Measurements from ENCODE around the gene FBLN1.
"Not testable (repeated sequence)": the region's sequence is repeated elsewhere in the genome, so short reads cannot be mapped to it uniquely, and the experiment has no call there.

FBLN1 gene

GRCh38 chr22:45502215-45503049 is at the start of gene FBLN1:
TSS of gene FBLN1 (plus strand) at chr22:45502883. CDS start at chr22:45502986, 103 bp downstream.
- Mint-ChIP-seq H3K27ac (no peak within 1 kb of the TSS), H3K9me3 (no peaks in the 10 kb centered on the region), H3K4me1 (ENCODE audit: low read depth) (peaks cover 3% of the 10 kb centered on the region), H3K4me3 (no peak within 1 kb of the TSS), H3K36me3 (ENCODE audit: low read depth) (no peaks in the 10 kb centered on the region), H3K27me3 (ENCODE audit: low read depth) (peaks cover 41% of the 10 kb centered on the region)

- Mint-ChIP-seq H3K27ac (no peak overlapping the region), H3K27me3 (ENCODE audit: low read depth) (no peaks in the 10 kb centered on the region), H3K4me3 (no peak overlapping the region), H3K36me3 (ENCODE audit: low read depth) (no peaks in the 10 kb centered on the region), H3K4me1 (ENCODE audit: low read depth) (no peaks in the 10 kb centered on the region), H3K9me3 (no peaks in the 10 kb centered on the region)
These were observed 48.9 kb upstream of the FBLN1 start for GRCh38 chr22:45453764-45454163.

- Mint-ChIP-seq H3K27ac (no peak overlapping the region), H3K9me3 (no peaks in the 10 kb centered on the region), H3K4me1 (ENCODE audit: low read depth) (no peaks in the 10 kb centered on the region), H3K36me3 (ENCODE audit: low read depth) (no peaks in the 10 kb centered on the region), H3K27me3 (ENCODE audit: low read depth) (no peaks in the 10 kb centered on the region), H3K4me3 (no peak overlapping the region)
These were observed 48.4 kb upstream of the FBLN1 start for GRCh38 chr22:45454275-45454674.

GRCh38 chr22:45455212-45455611 is 47.5 kb upstream of the FBLN1 start:
- Mint-ChIP-seq H3K4me3 (no peak overlapping the region), H3K27me3 (ENCODE audit: low read depth) (no peaks in the 10 kb centered on the region), H3K36me3 (ENCODE audit: low read depth) (no peaks in the 10 kb centered on the region), H3K27ac (no peak overlapping the region), H3K4me1 (ENCODE audit: low read depth) (no peaks in the 10 kb centered on the region), H3K9me3 (no peaks in the 10 kb centered on the region)

GRCh38 chr22:45455621-45456020 is 47.1 kb upstream of the FBLN1 start:
- no peak overlapping the region for H3K4me3 Mint-ChIP-seq
- no peaks in the 10 kb centered on the region for H3K4me1 Mint-ChIP-seq (ENCODE audit: low read depth)
- no peaks in the 10 kb centered on the region for H3K36me3 Mint-ChIP-seq (ENCODE audit: low read depth)
- no peaks in the 10 kb centered on the region for H3K27me3 Mint-ChIP-seq (ENCODE audit: low read depth)
- H3K27ac Mint-ChIP-seq = no peak overlapping the region
- H3K9me3 Mint-ChIP-seq = no peaks in the 10 kb centered on the region

GRCh38 chr22:45456811-45457210 is 45.9 kb upstream of the FBLN1 start:
- no peaks in the 10 kb centered on the region for H3K4me1 Mint-ChIP-seq (ENCODE audit: low read depth)
- no peak overlapping the region for H3K27ac Mint-ChIP-seq
- no peaks in the 10 kb centered on the region for H3K27me3 Mint-ChIP-seq (ENCODE audit: low read depth)
- no peak overlapping the region for H3K4me3 Mint-ChIP-seq
- H3K9me3 Mint-ChIP-seq = no peaks in the 10 kb centered on the region
- no peaks in the 10 kb centered on the region for H3K36me3 Mint-ChIP-seq (ENCODE audit: low read depth)

- Mint-ChIP-seq H3K27me3 (ENCODE audit: low read depth) (no peaks in the 10 kb centered on the region), H3K9me3 (no peaks in the 10 kb centered on the region), H3K36me3 (ENCODE audit: low read depth) (no peaks in the 10 kb centered on the region), H3K27ac (no peak overlapping the region), H3K4me3 (no peak overlapping the region), H3K4me1 (ENCODE audit: low read depth) (no peaks in the 10 kb centered on the region)
These were observed 44.2 kb upstream of the FBLN1 start for GRCh38 chr22:45458532-45458931.

- H3K4me3 Mint-ChIP-seq = no peak overlapping the region
- H3K27me3 Mint-ChIP-seq (ENCODE audit: low read depth) = no peaks in the 10 kb centered on the region
- no peaks in the 10 kb centered on the region for H3K4me1 Mint-ChIP-seq (ENCODE audit: low read depth)
- H3K27ac Mint-ChIP-seq = no peak overlapping the region
- no peaks in the 10 kb centered on the region for H3K9me3 Mint-ChIP-seq
- no peaks in the 10 kb centered on the region for H3K36me3 Mint-ChIP-seq (ENCODE audit: low read depth)
These were observed 43.4 kb upstream of the FBLN1 start for GRCh38 chr22:45459235-45459634.

- Mint-ChIP-seq H3K4me3 (no peak overlapping the region), H3K27me3 (ENCODE audit: low read depth) (peaks cover 4% of the 10 kb centered on the region), H3K36me3 (ENCODE audit: low read depth) (no peaks in the 10 kb centered on the region), H3K27ac (no peak overlapping the region), H3K4me1 (ENCODE audit: low read depth) (no peaks in the 10 kb centered on the region), H3K9me3 (no peaks in the 10 kb centered on the region)
These were observed 42.2 kb upstream of the FBLN1 start for GRCh38 chr22:45460288-45461109.

GRCh38 chr22:45462034-45462655 is 40.5 kb upstream of the FBLN1 start:
- Mint-ChIP-seq H3K4me1 (ENCODE audit: low read depth) (no peaks in the 10 kb centered on the region), H3K4me3 (no peak overlapping the region), H3K9me3 (no peaks in the 10 kb centered on the region), H3K27ac (no peak overlapping the region), H3K36me3 (ENCODE audit: low read depth) (no peaks in the 10 kb centered on the region), H3K27me3 (ENCODE audit: low read depth) (peaks cover 4% of the 10 kb centered on the region)

- H3K9me3 Mint-ChIP-seq; H3K4me3 Mint-ChIP-seq; H3K27ac Mint-ChIP-seq; H3K27me3 Mint-ChIP-seq (ENCODE audit: low read depth); H3K36me3 Mint-ChIP-seq (ENCODE audit: low read depth); H3K4me1 Mint-ChIP-seq (ENCODE audit: low read depth): not testable (repeated sequence)
These were observed 39.0 kb upstream of the FBLN1 start for GRCh38 chr22:45463691-45464090.

GRCh38 chr22:45465633-45466032 is 37.0 kb upstream of the FBLN1 start:
- H3K27ac Mint-ChIP-seq = no peak overlapping the region
- H3K9me3 Mint-ChIP-seq = no peaks in the 10 kb centered on the region
- no peaks in the 10 kb centered on the region for H3K4me1 Mint-ChIP-seq (ENCODE audit: low read depth)
- peaks cover 4% of the 10 kb centered on the region for H3K27me3 Mint-ChIP-seq (ENCODE audit: low read depth)
- H3K36me3 Mint-ChIP-seq (ENCODE audit: low read depth) = no peaks in the 10 kb centered on the region
- no peak overlapping the region for H3K4me3 Mint-ChIP-seq

GRCh38 chr22:45468872-45469271 is 33.8 kb upstream of the FBLN1 start:
- Mint-ChIP-seq H3K4me1 (ENCODE audit: low read depth) (no peaks in the 10 kb centered on the region), H3K4me3 (no peak overlapping the region), H3K36me3 (ENCODE audit: low read depth) (no peaks in the 10 kb centered on the region), H3K27me3 (ENCODE audit: low read depth) (peaks cover 4% of the 10 kb centered on the region), H3K9me3 (no peaks in the 10 kb centered on the region), H3K27ac (no peak overlapping the region)

- Mint-ChIP-seq H3K9me3 (no peaks in the 10 kb centered on the region), H3K4me3 (no peak overlapping the region), H3K27me3 (ENCODE audit: low read depth) (peaks cover 2% of the 10 kb centered on the region), H3K4me1 (ENCODE audit: low read depth) (no peaks in the 10 kb centered on the region), H3K36me3 (ENCODE audit: low read depth) (no peaks in the 10 kb centered on the region), H3K27ac (no peak overlapping the region)
These were observed 33.2 kb upstream of the FBLN1 start for GRCh38 chr22:45469281-45470073.
